Measurements from ENCODE around the gene BACE2. TPM values are rescaled to one million over a fixed set of nuclear protein-coding genes. Genes with fewer than 3 reads are reported as not detected.

The BACE2 gene
- polyA plus RNA-seq, 2 of the 4 experiments (the other 2 are of a cell fraction), result 15.2 to 26.0 TPM

- Histone ChIP-seq H3K4me1 (no peaks in the 10 kb centered on the region), H3K4me2 (no peak overlapping the region), H3K4me3 (no peak overlapping the region), H3K9me3 (no peaks in the 10 kb centered on the region), H3K27ac (no peak overlapping the region)
- DNase-seq (ENCODE audit: low read depth in 1 of 2, low spot score in 1 of 2) (no peak), ATAC-seq (no peak), FAIRE-seq (no peak)
- no peak for TF ChIP-seq NPAS2 (CRISPR knock-in tag; IDR thresholded peaks at IDR 0.05; ENCODE audit: borderline replicate concordance)
- ChIA-PET CTCF (interaction anchor here (0.6 to 1.0 kb wide), 2 partner anchors 52 to 637 kb away, joined by 3 to 4 read pairs; no protein-coding TSS in a partner anchor), POLR2A (no interaction called here)
- 69% methylated on average over 6 of the region's 6 CpGs for WGBS (ENCODE audit: missing lambda C conversion rate)
These were observed 63.1 kb downstream of the BACE2 start for GRCh38 chr21:41231060-41231459.

- H3K4me2 ChIP-seq, result no peak overlapping the region
- DNase-seq (ENCODE audit: low read depth in 1 of 2, low spot score in 1 of 2) (no peak), ATAC-seq (no peak)
These were observed 64.1 kb downstream of the BACE2 start for GRCh38 chr21:41232013-41232412.

DNA sequence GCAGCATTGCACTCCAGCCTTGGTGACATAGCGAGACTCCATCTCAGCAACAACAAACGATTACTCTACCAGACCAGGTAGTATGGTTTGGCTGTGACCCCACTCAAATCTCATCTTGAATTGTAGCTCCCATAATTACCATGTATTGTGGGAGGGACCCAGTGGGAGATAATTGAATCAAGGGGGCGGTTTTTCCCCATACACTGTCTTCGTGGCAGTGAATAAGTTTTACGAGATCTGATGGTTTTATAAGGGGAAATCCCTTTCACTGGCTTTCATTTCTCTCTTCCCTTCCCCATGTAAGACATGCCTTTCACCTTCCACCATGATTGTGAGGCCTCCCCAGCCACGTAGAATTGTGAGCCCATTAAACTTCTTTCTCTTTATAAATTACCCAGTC, 66.0 kb downstream of the BACE2 start:
- FAIRE-seq (no peak), ATAC-seq (no peak), DNase-seq (ENCODE audit: low read depth in 1 of 2, low spot score in 1 of 2) (no peak)
- Histone ChIP-seq H3K9me3 (no peaks in the 10 kb centered on the region), H3K27ac (no peak overlapping the region), H3K4me1 (no peaks in the 10 kb centered on the region), H3K4me3 (no peak overlapping the region), H3K4me2 (no peak overlapping the region)
- ChIA-PET POLR2A (no interaction called here), CTCF (interaction anchor here (0.9 kb wide), 1 partner anchor 64 kb away, joined by 3 read pairs; no protein-coding TSS in a partner anchor)
- TF ChIP-seq KDM1A (IDR thresholded peaks at IDR 0.05; ENCODE audit: low read depth) (no peak), FOXS1 (CRISPR knock-in tag; IDR thresholded peaks at IDR 0.05) (no peak), HDAC2 (IDR thresholded peaks at IDR 0.05) (no peak), KDM5A (IDR thresholded peaks at IDR 0.05) (no peak), ZFP36 (IDR thresholded peaks at IDR 0.05; ENCODE audit: borderline replicate concordance, partially characterized antibody) (no peak), ATOH8 (CRISPR knock-in tag; IDR thresholded peaks at IDR 0.05; ENCODE audit: low read depth) (no peak), NR3C1 (IDR thresholded peaks at IDR 0.05) (no peak)
- TF ChIP-seq, protein P1, sequence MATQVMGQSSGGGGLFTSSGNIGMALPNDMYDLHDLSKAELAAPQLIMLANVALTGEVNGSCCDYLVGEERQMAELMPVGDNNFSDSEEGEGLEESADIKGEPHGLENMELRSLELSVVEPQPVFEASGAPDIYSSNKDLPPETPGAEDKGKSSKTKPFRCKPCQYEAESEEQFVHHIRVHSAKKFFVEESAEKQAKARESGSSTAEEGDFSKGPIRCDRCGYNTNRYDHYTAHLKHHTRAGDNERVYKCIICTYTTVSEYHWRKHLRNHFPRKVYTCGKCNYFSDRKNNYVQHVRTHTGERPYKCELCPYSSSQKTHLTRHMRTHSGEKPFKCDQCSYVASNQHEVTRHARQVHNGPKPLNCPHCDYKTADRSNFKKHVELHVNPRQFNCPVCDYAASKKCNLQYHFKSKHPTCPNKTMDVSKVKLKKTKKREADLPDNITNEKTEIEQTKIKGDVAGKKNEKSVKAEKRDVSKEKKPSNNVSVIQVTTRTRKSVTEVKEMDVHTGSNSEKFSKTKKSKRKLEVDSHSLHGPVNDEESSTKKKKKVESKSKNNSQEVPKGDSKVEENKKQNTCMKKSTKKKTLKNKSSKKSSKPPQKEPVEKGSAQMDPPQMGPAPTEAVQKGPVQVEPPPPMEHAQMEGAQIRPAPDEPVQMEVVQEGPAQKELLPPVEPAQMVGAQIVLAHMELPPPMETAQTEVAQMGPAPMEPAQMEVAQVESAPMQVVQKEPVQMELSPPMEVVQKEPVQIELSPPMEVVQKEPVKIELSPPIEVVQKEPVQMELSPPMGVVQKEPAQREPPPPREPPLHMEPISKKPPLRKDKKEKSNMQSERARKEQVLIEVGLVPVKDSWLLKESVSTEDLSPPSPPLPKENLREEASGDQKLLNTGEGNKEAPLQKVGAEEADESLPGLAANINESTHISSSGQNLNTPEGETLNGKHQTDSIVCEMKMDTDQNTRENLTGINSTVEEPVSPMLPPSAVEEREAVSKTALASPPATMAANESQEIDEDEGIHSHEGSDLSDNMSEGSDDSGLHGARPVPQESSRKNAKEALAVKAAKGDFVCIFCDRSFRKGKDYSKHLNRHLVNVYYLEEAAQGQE (IDR thresholded peaks at IDR 0.05), result no peak
- 79% methylated on average over 6 of the region's 6 CpGs for WGBS (ENCODE audit: missing lambda C conversion rate)

More at GRCh38 chr21:41232013-41232412, 64.1 kb downstream of the BACE2 start:
- POLR2A ChIA-PET, result no interaction called here
- H3K4me3 ChIP-seq, result no peak overlapping the region
- H3K9me3 ChIP-seq, result no peaks in the 10 kb centered on the region
- 88% methylated on average over 10 of the region's 10 CpGs for WGBS (ENCODE audit: missing lambda C conversion rate)
- CTCF ChIA-PET, result interaction anchor here (0.7 to 1.7 kb wide), 2 partner anchors 12 to 1077 kb away, joined by 3 read pairs; no protein-coding TSS in a partner anchor
- TF ChIP-seq ZC3H11A (IDR thresholded peaks at IDR 0.05) (no peak), ESRRA (IDR thresholded peaks at IDR 0.05; ENCODE audit: borderline replicate concordance, low read length) (no peak), HEYL (CRISPR knock-in tag; IDR thresholded peaks at IDR 0.05) (no peak), CHD4 (IDR thresholded peaks at IDR 0.05; ENCODE audit: borderline replicate concordance) (no peak), FOXS1 (CRISPR knock-in tag; IDR thresholded peaks at IDR 0.05) (no peak), RCOR1 (IDR thresholded peaks at IDR 0.05; ENCODE audit: low read depth, low read length) (no peak), MAFK (IDR thresholded peaks at IDR 0.05; ENCODE audit: partially characterized antibody) (no peak), NPAS2 (CRISPR knock-in tag; IDR thresholded peaks at IDR 0.05; ENCODE audit: borderline replicate concordance) (no peak), CEBPB (IDR thresholded peaks at IDR 0.05) (no peak), ZFP36 (IDR thresholded peaks at IDR 0.05; ENCODE audit: borderline replicate concordance, partially characterized antibody) (no peak), EHF (CRISPR knock-in tag; IDR thresholded peaks at IDR 0.05) (no peak)
- TF ChIP-seq, protein P1 (IDR thresholded peaks at IDR 0.05), result no peak
- no peak overlapping the region for H3K27ac ChIP-seq
- FAIRE-seq, result no peak
- H3K4me1 ChIP-seq, result no peaks in the 10 kb centered on the region
